HG03432 (cell line): ENCODE results near the gene RASA1.

ENCODE experiments used
- ATAC-seq: cut with Tn5 transposase; IDR thresholded peaks from one replicate; pipeline ENCODE4 v1.9.1; 2021; ENCODE audit warnings: mild to moderate bottlenecking, moderate library complexity; ENCODE audit not compliant: unreplicated experiment

RASA1 gene

DNA sequence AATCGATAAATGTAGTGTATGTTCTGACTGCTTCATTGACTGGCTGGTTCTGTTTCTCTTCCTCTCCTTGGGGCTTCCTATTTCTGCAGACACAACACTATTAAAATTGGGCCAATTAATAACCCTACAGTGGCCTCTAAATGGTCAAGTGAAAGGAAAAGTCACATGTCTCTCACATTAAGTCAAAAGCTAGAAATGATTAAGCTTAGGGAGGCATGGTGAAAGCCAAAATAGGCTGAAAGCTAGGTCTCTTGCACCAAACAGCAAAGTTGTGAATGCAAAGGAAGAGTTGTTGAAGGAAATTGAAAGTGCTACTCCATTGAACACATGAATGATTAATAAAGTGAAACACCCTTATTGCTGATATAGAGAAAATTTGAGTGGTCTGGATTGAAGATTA is 86.8 kb downstream of the RASA1 start:
- peak; percentile 86 for ATAC-seq

GRCh38 chr5:87359106-87359505 is 91.4 kb downstream of the RASA1 start:
- ATAC-seq, result no peak

DNA sequence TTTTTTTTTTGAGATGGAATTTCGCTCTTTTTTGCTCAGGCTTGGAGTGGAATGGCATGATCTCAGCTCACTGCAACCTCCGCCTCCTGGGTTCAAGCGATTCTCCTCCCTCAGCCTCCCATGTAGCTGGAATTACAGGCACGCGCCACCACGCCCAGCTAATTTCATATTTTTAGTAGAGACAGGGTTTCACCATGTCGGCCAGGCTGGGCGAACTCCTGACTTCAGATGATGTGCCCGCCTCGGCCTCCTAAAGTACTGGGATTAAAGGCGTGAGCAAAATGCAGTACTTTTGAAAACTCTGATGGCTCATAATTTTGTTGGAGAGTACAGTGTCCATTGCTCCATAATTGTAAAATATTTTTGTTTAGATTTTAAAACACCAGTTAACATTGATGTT is 92.4 kb downstream of the RASA1 start:
- no peak for ATAC-seq

DNA sequence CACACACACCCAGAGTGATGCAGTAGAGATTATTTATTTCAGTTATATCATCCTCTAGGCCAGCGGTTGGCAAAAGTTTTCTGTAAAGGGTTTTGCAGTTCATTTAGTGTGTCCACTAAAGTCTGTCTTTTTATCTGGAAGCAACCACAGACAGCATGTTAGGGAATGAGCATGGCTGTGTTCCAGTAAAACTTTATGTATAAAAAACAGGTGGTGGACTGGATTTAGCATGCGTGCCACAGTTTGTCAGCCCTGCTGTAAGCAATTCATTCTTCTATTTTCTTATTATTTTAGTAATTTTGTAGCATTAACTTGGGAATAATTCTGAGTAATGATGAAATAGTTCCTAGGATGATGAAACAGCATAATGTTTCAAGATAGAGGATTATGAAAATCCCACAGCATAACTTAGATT is 93.4 kb downstream of the RASA1 start:
- no peak for ATAC-seq

DNA sequence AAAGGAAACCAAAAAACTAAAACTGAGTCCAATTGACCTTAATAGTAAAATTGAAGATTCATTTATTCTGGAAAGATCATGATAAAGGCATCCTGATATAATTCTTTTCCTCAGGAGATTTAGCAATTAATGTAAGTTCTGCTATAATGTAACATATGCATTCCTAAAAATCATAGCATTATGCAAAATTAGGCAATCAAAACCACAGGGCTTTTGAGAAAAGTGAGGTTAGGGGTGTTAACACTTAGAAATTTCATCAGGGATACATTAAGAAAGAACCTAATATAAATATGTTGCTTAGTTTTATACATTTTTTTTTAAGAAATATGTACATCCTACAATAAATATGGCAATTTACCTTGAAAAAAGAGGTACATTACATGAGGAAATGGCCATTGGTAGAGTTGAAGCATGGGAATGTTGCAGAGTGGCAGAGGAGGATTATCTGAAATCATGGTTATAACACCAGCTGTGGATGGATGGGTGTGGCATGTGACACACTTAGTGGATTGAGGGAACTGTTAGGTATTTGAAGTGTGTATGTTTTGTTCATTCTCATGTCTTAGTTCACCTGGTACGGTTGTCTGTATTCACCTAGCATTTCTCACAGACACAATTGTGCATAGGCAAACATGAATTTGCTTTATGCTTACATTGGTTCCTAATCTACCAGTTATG is 94.0 kb downstream of the RASA1 start:
- no peak for ATAC-seq

DNA sequence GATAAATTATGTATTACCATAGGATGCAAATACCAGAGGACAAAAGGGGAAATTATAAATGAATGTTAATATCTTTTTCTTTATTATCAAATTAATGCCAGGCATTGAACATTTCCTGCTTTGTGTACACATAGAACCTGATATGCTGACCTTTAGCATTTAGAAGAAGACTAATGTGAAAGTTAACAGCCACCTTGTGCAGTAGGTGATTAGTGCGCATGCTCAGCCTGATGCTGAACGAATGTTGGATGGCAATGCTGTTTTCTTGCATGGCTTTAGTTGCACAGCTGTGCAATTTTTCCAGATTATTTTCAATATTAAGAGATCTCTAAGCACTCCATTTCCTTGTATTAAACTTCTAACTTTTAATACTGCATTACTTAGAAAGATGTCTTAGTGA is 99.6 kb downstream of the RASA1 start:
- ATAC-seq, result no peak

DNA sequence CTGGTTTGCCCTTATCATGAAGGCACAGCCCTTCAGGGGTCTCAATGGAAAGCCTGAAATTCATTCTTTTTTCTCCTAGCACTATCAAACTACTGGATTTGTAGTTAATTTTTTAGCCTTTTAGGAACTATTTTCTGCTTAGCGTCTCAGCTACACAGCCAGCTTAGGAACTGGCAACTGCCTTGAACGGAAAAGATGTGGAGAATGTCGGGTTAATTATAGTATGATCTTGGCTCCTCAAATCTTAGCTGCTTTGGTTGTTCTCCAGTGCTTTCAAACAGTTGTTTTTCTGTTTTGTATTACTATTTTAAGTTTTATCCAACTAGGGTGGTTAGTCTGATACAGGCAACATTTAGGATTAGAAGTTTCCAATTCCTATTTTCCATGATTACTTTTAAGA is 100.9 kb downstream of the RASA1 start:
- no peak for ATAC-seq

DNA sequence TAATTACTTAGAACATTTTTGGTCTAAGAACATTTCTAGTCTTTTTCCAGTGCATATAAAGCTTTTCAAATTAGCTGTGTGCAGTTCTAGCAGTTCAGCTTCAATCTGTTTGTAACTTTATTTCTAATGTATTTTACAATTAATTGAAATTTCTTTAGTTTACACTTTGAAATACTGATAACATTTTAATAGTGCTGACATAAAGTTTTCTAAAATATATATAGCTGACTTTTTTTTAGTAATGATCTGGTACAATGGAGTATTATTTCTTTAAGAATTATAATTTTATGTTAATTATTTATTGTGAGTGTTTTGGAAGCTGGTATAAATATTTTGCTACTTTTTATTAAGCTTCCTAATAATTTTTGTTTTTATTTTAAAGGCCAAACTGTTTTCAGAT is 101.7 kb downstream of the RASA1 start:
- no peak for ATAC-seq

DNA sequence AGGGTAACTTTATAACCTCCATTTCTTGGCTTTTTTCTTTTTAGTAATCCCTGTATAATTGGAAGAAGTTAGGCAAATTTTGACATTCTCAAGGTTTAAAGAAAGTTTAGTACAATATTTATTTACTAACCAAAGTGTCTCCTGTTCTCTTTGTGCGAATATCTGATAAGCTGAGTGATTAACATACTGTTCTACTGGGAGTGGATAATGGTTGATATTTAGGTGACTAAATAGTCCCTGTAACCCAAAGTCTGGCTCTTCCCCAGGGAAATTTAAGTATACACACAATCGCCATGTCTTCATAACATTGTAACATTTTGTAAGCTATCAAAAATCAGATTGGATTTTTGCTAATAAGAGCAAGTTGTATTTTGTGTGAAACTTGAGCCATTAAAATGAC is 105.0 kb downstream of the RASA1 start:
- no peak for ATAC-seq

GRCh38 chr5:87382224-87382623 is 114.5 kb downstream of the RASA1 start:
- ATAC-seq, result no peak

GRCh38 chr5:87383216-87383615 is 115.5 kb downstream of the RASA1 start:
- ATAC-seq, result no peak

GRCh38 chr5:87385802-87386201 is 118.1 kb downstream of the RASA1 start:
- no peak for ATAC-seq

DNA sequence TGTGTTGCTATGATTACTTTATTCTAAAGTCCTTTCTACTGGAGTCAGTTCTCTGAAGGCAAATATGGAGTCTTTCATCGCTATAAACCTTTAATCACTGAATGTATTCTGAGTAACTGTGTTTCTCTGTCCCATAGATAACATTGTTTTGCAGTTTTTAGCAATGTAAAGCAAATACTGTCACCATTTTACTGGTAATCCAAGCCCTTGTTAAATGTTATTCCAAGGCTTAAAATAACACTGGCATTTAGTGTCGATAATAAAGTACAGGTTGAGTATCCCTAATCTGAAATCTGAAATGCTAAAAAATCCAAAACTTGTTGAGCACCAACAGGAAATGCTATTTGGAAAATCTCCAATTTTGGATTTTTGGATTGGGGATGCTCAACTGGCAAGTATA is 120.4 kb downstream of the RASA1 start:
- no peak for ATAC-seq

DNA sequence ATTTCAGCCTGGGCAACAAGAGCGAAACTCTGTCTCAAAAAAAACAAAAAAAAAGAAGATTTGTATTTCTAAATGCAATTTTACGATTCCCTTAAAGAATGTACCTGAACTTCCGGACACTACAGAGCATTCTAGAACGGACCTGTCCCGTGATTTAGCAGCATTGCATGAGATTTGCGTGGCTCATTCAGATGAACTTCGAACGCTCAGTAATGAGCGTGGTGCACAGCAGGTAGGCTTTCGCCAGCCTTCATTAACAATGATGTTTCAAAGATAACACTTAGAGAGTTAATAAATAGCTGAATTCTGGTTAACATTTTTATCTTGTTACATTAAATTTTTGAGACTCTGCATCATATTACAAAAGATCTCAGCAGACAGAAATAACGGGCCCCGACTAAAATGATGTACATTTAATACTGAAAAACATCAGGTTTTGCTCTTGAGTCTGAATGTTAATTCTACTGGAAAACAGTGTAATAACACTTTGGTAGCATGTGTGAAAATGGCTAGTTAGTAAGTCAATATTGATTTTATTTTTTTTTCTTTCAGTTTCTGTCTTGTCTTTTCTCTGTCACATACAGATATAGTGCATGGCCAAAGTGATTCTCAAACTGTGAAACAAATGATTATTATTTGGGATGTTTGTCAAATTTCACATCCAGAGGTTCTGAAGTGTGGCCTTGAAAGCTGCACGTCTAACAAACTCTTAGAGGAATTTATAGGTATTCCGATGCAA is 121.8 kb downstream of the RASA1 start:
- no peak for ATAC-seq

DNA sequence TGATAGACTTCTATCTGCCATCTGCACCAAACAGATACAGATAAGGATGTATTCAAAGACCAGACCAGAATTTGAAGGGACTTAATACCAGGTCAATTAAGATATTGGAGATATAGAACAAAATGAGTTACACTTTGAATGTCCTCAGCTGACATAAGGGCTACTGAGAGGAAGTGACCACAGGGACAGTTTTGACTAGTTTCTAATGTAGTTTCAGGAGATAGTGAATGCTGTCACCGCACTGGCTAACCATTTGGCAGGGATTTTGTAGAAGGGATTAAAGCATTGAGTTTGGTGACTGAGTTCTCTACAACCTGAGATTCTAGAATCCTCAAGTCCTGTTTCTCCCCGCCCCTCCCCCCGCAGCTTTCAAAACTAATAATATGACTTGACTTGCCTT is 122.4 kb downstream of the RASA1 start:
- ATAC-seq, result no peak

- ATAC-seq, result no peak
Observed at GRCh38 chr5:87390576-87391199, 123.0 kb downstream of the RASA1 start.

GRCh38 chr5:87392170-87392569 is 124.5 kb downstream of the RASA1 start:
- ATAC-seq, result no peak

- ATAC-seq, result no peak
Observed at GRCh38 chr5:87392801-87393200, 125.1 kb downstream of the RASA1 start.

- no peak for ATAC-seq
Observed at GRCh38 chr5:87393331-87393730, 125.6 kb downstream of the RASA1 start.

- ATAC-seq, result no peak
Observed at GRCh38 chr5:87394411-87395165, 126.9 kb downstream of the RASA1 start.

GRCh38 chr5:87398981-87399614 is 131.4 kb downstream of the RASA1 start:
- no peak for ATAC-seq
